Hematopoietic multipotent progenitor cell treated with erythropoietin and hydrocortisone succinate and interleukin-3 and kit ligand, for 15 days (in vitro differentiated cells): Measurements from ENCODE around the gene SHROOM3.

Experiments
- DNase-seq: peaks from one replicate; pipeline ENCODE4 v3.0.0-alpha.2; 2015; ENCODE audit warnings: low spot score

SHROOM3 gene

GRCh38 chr4:76821641-76822040, 386.6 kb downstream of the SHROOM3 start:
- DNase-seq = no peak

GRCh38 chr4:76822303-76822702, 387.3 kb downstream of the SHROOM3 start:
- no peak for DNase-seq

- no peak for DNase-seq
Measured at GRCh38 chr4:76823495-76823894, 388.5 kb downstream of the SHROOM3 start.

GRCh38 chr4:76830612-76830963, 395.6 kb downstream of the SHROOM3 start:
- DNase-seq = no peak

GRCh38 chr4:76830964-76831703, 396.1 kb downstream of the SHROOM3 start:
- DNase-seq = no peak

- DNase-seq = no peak
Measured at GRCh38 chr4:76831711-76832373, 396.8 kb downstream of the SHROOM3 start.
